NCI-H2107 treated with DMSO at 0.1 percent for 48 hours (cell line): Measurements from ENCODE around the gene GTF2F1.
"Not testable (repeated sequence)": the region's sequence is repeated elsewhere in the genome, so short reads cannot be mapped to it uniquely, and the experiment has no call there.

Experiments
- DNase-seq: peaks from one replicate; lab custom pipeline; 2025; ENCODE audit not compliant: unreplicated experiment; lab: John Stamatoyannopoulos, UW

GTF2F1 gene

DNA sequence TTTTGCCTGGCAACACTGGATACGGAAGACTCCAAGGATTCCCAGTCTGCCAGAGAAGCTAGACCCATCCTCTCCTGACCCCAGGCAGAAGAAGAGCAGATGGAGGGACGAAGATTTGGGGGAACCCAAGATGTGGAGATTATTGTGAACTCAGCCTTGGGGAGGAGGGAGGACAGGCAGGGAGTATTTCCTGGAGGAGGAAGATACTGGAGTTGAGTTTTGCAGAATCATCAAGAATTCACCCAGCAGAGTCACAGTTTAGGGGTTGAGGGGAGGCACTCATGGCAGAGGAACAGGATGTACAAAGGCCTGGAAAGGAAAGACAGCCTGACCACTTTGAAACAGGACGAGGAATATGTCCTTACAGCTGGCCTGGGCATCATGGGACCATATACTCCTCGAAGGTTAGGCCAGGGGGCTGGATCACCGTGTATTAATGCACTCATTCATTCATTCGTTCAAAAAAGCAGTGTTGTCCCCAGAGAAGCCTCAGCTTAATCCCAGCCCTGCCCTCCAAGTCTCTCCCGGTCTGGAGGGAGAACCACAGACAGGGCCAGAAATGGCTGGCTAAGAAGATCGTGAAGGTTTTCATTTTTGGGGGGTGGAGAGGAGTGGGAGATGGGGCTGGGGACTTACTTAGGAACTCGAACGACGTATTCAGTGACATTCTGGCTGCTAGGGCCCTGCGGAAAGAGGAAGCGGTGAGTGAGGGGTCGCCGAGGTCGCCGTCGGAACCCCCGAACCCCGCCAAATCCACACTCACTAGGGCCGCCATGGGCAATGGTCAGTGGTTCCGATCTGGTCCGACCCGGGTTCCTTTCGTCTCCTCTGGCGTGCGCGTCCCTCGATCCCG lies 517 bp downstream of the GTF2F1 start:
- no peak for DNase-seq

GRCh38 chr19:6387372-6387771 lies 5.6 kb downstream of the GTF2F1 start:
- DNase-seq: no peak

GRCh38 chr19:6384381-6384780 lies 8.6 kb downstream of the GTF2F1 start:
- DNase-seq: no peak

DNA sequence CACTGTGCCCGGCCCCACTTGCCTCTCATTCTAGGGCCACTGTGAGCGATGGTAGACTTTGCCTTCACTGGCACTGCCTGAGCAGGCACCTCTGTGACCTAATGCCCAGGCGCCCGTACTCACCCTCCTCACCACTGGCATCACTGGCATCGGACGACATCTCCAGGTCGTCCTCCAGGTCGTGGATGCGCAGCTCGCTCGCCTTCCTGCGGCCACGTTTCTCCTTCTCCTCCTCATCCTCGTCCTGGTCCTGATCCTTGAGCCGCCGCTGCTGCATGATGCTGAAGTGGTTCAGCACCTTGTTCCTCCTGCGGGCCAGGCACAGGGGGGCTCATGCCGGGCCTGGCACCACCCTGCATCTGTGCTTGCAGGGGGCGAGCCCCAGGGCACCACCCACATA lies 9.8 kb downstream of the GTF2F1 start:
- DNase-seq: no peak

GRCh38 chr19:6381030-6381750 lies 11.8 kb downstream of the GTF2F1 start:
- DNase-seq: no peak

- no peak for DNase-seq
Measured at GRCh38 chr19:6379744-6380143, 13.2 kb downstream of the GTF2F1 start.

- no peak for DNase-seq
Measured at GRCh38 chr19:6378486-6378885, 14.5 kb downstream of the GTF2F1 start.

GRCh38 chr19:6378041-6378440 lies 14.9 kb downstream of the GTF2F1 start:
- DNase-seq: no peak

DNA sequence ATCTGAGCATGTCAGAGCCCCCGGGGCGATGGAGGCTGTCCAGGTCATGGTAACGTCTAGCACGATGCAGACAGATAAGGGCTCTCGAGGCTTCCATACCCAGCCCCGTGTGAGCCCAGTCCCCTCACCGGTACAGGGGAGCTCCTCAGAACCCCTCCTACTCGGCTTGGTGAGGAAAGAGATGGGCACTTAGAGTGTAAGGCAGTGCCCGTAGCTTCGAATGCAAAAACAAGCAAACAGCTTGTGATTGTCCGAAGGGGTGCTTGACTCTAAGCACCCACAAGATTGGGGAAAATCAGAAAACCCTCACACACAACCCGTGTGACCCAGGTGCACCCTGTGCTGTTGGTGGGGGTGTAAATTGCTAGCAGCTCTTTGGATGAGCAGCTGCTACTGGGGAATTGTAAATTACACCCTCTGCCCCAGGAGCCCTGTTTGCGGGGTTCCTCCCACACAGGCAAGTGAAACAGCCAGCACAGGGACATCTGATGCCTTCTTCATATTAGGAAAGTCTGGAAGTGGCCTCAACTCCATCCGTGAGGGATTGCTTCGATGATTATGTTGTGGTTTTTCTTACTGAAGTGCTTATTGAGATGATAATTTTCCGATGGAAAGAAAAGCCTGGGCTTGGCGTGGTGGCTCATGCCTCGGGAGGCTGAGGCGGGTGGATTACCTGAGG lies 16.3 kb downstream of the GTF2F1 start:
- DNase-seq: peak; percentile 80

DNA sequence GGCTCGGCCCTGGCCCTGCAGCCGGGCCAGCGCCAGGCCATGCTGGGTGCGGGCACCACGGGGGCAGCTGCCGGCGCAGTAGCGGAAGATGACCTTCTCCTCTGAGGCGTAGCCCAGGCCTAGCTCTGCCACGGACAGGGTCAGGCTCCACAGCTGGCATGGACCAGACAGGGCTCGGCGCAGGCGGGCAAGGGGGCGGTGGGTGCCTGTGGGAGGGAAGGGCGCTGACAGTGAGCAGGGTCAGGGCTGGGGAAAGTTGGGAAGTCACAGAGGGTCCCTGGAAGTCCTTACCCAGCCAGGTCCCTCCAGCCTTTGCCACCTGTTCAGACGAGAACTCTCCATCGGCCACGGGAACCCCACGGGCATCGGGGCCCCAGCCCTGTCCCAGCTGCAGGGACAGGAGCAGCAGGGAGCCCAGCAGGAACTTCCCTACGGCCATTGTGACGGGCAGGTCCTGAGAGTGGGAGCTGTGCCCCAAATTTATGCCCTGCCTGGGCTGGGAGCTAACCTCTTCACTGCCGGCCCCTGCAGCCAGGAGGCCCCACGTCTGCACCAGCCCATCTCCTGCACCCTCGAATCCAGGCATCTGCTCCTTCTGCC lies 17.5 kb downstream of the GTF2F1 start, which contains the start of gene PSPN:
TSS of gene PSPN (minus strand) at position 523 of the 600 bp plus-strand sequence. CDS start at position 439, 84 bp downstream.
- DNase-seq: no peak

- DNase-seq: no peak
Measured at GRCh38 chr19:6374711-6375410, 18.1 kb downstream of the GTF2F1 start.

- DNase-seq: no peak
Measured at GRCh38 chr19:6374161-6374709, 18.7 kb downstream of the GTF2F1 start.

GRCh38 chr19:6373813-6374108 lies 19.2 kb downstream of the GTF2F1 start:
- DNase-seq: no peak

DNA sequence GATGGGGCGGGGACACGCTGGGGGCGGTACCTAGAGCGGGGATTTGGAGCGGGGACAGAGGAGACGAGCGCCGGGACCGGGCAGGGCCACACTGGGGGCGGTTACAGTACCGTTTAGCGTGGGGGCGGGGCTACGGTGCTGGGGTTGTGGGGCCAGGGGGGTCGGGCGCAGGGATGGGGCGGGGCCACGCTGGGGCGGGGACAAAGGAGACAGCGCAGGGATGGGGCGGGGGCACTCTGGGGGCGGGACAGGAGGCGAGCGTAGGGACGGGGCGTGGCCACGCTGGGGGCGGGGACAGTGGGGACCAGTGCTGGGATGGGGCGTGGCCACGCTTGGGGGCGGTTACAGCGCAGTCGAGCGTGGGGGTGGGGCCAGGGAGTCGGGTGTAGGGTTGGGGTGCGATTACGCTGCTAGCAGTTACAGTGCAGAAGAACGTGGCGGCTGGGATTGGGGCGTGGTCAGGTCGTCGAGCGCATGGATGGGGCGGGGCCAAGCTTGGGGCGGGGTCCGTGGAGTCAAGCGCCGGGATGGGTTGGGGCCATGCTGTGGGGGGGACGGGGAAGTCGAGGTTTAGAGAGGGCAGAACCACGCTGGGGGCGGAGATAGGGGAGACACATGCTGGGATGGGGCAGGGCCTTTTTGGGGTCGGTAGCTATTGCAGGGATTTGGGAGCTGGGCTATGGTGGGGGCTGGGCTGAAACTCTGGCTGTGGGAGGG lies 19.7 kb downstream of the GTF2F1 start:
- peak; percentile 87 for DNase-seq

- DNase-seq: peak; percentile 98
Measured at GRCh38 chr19:6372594-6373095, 20.3 kb downstream of the GTF2F1 start, which contains the start of gene ALKBH7. Gene ALKBH7, plus strand, starts transcription at chr19:6372794. Its CDS starts 27 bp downstream, at chr19:6372821.

DNA sequence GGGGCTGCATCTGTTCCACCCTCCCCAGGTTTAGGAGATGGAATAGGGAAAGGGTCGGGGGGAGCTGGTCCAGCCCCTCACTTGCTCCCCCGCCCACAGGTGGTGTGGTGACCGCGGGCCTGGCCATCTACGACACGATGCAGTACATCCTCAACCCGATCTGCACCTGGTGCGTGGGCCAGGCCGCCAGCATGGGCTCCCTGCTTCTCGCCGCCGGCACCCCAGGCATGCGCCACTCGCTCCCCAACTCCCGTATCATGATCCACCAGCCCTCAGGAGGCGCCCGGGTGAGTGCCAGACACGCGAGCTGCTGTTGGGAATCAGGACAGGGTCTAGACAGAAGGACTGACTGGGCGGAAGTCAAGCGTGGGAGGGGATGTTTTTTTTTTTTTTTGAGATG lies 28.6 kb downstream of the GTF2F1 start:
- no peak for DNase-seq

DNA sequence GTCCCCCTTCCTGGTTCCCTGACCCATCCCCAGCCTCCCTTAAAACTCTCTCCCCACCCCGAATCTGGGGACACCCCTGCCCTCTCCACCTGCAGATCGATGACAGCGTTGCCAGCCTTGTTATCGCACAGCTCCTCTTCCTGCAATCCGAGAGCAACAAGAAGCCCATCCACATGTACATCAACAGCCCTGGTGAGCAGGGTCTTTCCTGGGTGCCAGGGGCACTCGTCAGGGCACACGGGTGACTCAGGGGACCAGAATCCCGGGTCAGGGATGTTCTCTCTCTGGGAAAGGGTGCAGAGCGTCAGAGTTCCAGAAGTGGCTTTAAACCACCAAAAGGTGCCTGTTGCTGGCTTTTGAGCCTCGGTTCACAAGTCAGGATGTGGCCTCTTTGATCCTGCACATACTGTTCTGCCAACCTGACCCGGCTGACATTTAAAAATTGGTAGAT lies 30.6 kb downstream of the GTF2F1 start:
- DNase-seq: no peak

- no peak for DNase-seq
Measured at GRCh38 chr19:6362027-6362350, 31.0 kb downstream of the GTF2F1 start.

GRCh38 chr19:6360857-6361216 lies 32.1 kb downstream of the GTF2F1 start:
- not testable (repeated sequence) for DNase-seq

GRCh38 chr19:6360445-6360844 lies 32.5 kb downstream of the GTF2F1 start:
- not testable (repeated sequence) for DNase-seq
